ENCODE data around the gene CCNC.
"Not testable (repeated sequence)": the region's sequence is repeated elsewhere in the genome, so short reads cannot be mapped to it uniquely, and the experiment has no call there.

CCNC gene

DNA sequence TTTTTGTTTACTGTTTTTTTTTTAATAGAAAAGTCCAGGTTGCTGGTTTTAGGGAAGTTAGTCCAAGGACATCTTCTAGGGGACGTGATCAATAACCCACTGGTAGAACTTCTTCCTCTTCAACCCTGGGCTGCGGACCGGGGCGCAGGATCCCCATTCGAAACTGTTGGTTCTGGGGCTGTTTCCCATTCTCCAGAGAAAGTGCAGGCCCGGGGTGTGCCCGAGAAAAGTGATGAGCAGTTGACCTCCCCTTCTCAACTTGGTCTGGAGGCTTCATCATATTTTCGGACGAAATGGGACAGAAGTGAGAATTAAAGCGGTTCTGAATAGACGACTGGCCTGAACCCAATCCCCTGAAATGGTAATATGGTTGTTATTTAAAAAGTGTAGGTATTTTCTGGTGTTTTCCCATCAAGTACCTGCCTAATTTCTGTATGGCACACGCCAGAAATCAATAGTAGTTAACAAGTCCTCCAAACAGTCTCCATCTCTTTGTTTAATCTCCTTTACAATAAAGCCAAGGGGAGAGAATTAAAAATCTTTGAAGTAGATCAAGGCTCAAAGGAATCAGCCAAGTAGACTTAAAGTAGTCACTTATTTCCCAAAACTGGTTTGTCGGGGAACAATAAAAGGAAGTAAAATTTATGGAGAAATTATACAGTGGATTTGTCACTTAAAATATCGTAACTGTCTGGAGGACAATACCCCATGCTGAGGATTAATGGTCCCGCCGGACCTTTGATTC lies 37.6 kb upstream of the CCNC start:
- DNase-seq (ENCODE audit: low read depth), result no peak
- no peak for TF ChIP-seq CTCF (IDR thresholded peaks at IDR 0.05; ENCODE audit: control insufficient read depth, extremely low read depth, insufficient read depth)
- H3K4me3 ChIP-seq (ENCODE audit: low read depth, low read length), result no peak overlapping the region

DNA sequence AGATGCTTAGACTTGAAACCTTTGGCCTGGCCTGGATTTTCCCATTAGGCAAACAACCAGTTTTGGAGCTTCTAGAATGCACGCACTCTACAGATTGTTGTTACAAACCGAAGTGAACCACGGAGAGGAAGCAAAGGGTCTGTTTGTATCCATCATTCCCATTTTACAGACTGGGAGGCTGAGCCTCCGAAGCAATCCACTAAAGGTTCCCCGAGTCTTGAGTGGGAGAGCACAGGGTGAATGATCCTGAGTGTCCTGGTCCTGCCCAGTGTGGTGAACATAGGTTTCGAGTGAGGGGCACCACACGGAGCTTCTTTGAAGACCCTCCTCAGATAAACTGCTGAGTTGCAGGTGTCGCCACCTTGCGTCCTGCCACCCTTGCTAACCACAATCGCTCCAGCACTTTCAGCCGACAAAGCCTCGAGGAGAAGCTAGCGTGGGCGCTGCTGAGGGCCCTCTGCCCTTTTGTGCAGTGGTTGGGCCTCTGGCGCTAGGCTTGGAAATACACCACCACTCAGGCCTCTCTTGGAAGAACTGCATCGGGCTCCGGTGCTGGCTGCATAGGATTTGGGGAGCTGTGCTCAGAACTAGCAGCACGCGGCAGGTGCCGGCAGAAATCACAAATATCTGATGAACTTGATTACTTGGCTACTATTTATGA lies 36.7 kb upstream of the CCNC start:
- H3K4me3 ChIP-seq (ENCODE audit: low read depth, low read length), result no peak overlapping the region
- TF ChIP-seq CTCF (IDR thresholded peaks at IDR 0.05; ENCODE audit: control insufficient read depth, extremely low read depth, insufficient read depth), result no peak
- no peak for DNase-seq (ENCODE audit: low read depth)

GRCh38 chr6:99604166-99605073 lies 36.0 kb upstream of the CCNC start:
- H3K4me3 ChIP-seq (ENCODE audit: low read depth, low read length), result no peak overlapping the region
- no peak for DNase-seq (ENCODE audit: low read depth)
- TF ChIP-seq CTCF (IDR thresholded peaks at IDR 0.05; ENCODE audit: control insufficient read depth, extremely low read depth, insufficient read depth), result no peak

GRCh38 chr6:99603421-99604165 lies 35.1 kb upstream of the CCNC start:
- DNase-seq (ENCODE audit: low read depth), result no peak
- TF ChIP-seq CTCF (IDR thresholded peaks at IDR 0.05; ENCODE audit: control insufficient read depth, extremely low read depth, insufficient read depth), result no peak
- no peak overlapping the region for H3K4me3 ChIP-seq (ENCODE audit: low read depth, low read length)

DNA sequence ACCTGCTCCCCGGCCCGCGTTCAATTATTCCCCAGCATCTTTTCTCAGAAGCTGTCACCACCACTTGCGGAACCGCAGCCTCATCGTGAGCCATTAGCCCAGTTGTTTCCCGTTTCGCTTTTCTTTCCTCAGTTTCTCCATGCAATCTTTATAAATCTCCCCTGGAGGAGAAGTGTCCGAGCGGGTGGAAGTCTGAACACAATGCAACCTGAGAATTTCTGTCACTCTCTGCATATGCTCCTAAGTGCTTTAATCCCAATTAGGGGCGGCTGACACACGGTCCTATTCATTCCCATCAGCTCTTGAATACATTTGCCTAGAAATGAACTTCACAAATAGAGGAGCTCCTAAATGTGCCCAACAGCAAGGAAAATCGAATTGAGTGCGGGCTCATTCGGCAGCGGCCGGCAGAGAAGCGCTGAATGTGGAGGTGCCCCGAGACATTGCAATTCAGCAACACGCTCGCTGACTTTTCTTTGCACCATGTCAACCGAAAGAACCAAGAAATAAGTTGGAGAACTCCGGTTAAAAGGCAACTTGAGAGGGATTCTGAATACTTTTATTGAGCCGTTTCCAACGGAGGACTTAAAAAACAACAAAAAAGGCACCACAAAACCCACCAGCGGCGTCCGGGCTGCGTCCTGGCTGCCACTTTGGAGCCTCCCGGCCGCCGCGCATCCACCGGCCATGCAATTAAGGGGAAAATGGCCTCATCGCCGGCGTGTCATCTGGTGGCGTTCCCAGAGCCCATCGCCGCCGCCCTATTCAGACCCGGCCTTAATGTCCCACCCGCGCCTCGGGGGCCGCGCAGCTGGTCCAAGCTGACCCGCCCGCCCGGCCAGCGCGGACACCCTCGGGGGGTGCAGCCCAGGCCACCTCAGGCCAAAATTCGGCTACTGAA lies 34.3 kb upstream of the CCNC start:
- no peak for DNase-seq (ENCODE audit: low read depth)
- H3K4me3 ChIP-seq (ENCODE audit: low read depth, low read length), result no peak overlapping the region
- TF ChIP-seq CTCF (IDR thresholded peaks at IDR 0.05; ENCODE audit: control insufficient read depth, extremely low read depth, insufficient read depth), result no peak

DNA sequence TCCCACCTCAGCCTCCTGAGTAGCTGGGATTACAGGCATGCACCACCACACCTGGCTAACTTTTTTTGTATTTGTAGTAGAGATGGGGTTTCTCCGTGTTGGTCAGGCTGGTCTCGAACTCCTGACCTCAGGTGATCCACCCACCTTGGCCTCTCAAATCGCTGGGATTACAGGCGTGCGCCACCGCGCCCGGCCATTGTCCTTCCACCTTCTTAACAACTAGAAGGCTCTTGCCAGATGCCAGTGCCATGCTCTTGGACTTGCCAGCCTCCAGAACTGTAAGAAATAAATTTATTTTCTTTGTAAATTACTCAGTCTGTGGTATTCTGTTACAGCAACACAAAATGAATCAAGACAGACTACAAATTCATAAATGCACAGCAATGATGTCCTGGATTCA lies 26.2 kb upstream of the CCNC start:
- not testable (repeated sequence) for DNase-seq (ENCODE audit: low read depth)

More for the DNA sequence above, 26.2 kb upstream of the CCNC start:
- H3K4me3 ChIP-seq (ENCODE audit: low read depth, low read length), result not testable (repeated sequence)

Measured in LNCaP clone FGC (cell line).